HepG2 (cell line): ENCODE results near the gene MADCAM1. TPM values are rescaled to one million over a fixed set of nuclear protein-coding genes. Genes with fewer than 3 reads are reported as not detected.

Experiments
- ARHGAP35 ChIP-seq: sonication (generic); formaldehyde crosslinking; IDR thresholded peaks from 2 replicates; pipeline ENCODE4 v1.9.0; 2022; ENCODE audit warnings: mild to moderate bottlenecking, inconsistent platforms, moderate library complexity, missing genetic modification reagents, borderline replicate concordance
- ATF1 ChIP-seq: IDR thresholded peaks from 2 replicates; pipeline ENCODE4 v1.6.1; 2016; ENCODE audit warnings: mild to moderate bottlenecking, control low read depth
- ATF3 ChIP-seq: sonication (generic); formaldehyde crosslinking; IDR thresholded peaks from 2 replicates; pipeline ENCODE4 v1.4.0; 2020; ENCODE audit warnings: missing genetic modification reagents
- DNMT1 ChIP-seq: sonication (generic); formaldehyde crosslinking; IDR thresholded peaks from 2 replicates; pipeline ENCODE4 v1.5.1; 2020; ENCODE audit warnings: mild to moderate bottlenecking, missing genetic modification reagents
- ERF ChIP-seq: IDR thresholded peaks from 2 replicates; pipeline ENCODE4 v1.6.1; 2018; ENCODE audit warnings: missing biosample characterization, missing genetic modification reagents
- EZH2 ChIP-seq: conservative IDR thresholded peaks from 2 replicates; pipeline ENCODE4 v1.6.1; 2012; ENCODE audit warnings: mild to moderate bottlenecking, low read depth, low read length, moderate library complexity
- GATA4 ChIP-seq: sonication (generic); IDR thresholded peaks from 2 replicates; pipeline ENCODE4 v1.6.1; 2016; ENCODE audit warnings: antibody characterized with exemption, low read depth, borderline replicate concordance
- HIC2 ChIP-seq: sonication (generic); formaldehyde crosslinking; IDR thresholded peaks from 2 replicates; pipeline ENCODE4 v1.9.0; 2022; ENCODE audit warnings: low read depth, missing genetic modification reagents
- HOXA9 ChIP-seq: sonication (generic); formaldehyde crosslinking; IDR thresholded peaks from 2 replicates; pipeline ENCODE4 v1.8.1; 2022; ENCODE audit warnings: missing genetic modification reagents, mild to moderate bottlenecking, moderate library complexity, borderline replicate concordance
- MATR3 ChIP-seq: sonication (generic); formaldehyde crosslinking; IDR thresholded peaks from 2 replicates; pipeline ENCODE4 v1.4.0; 2020; ENCODE audit warnings: missing genetic modification reagents
- MED8 ChIP-seq: sonication (generic); formaldehyde crosslinking; IDR thresholded peaks from 2 replicates; pipeline ENCODE4 v1.8.1; 2023; ENCODE audit warnings: mild to moderate bottlenecking, missing genetic modification reagents; ENCODE audit not compliant: insufficient replicate concordance
- MIER3 ChIP-seq: IDR thresholded peaks from 2 replicates; pipeline ENCODE4 v1.6.1; 2016; ENCODE audit warnings: missing compliant biosample characterization, borderline replicate concordance
- NR2F2 ChIP-seq: IDR thresholded peaks from 2 replicates; pipeline ENCODE4 v1.6.1; 2012; ENCODE audit warnings: low read depth, inconsistent platforms, borderline replicate concordance
- PAX8 ChIP-seq: sonication (generic); formaldehyde crosslinking; IDR thresholded peaks from 2 replicates; pipeline ENCODE4 v1.8.0; 2022; ENCODE audit warnings: mild to moderate bottlenecking, missing genetic modification reagents, borderline replicate concordance
- PITX1 ChIP-seq: sonication (generic); formaldehyde crosslinking; IDR thresholded peaks from 2 replicates; pipeline ENCODE4 v1.5.1; 2020; ENCODE audit warnings: mild to moderate bottlenecking, missing genetic modification reagents
- RARA ChIP-seq: IDR thresholded peaks from 2 replicates; pipeline ENCODE4 v1.6.1; 2016; ENCODE audit warnings: missing genetic modification reagents, missing compliant biosample characterization
- RELA ChIP-seq: sonication (generic); formaldehyde crosslinking; IDR thresholded peaks from 2 replicates; pipeline ENCODE4 v1.4.0; 2020; ENCODE audit warnings: missing genetic modification reagents
- TAF15 ChIP-seq: fragments of 200-400 bp; formaldehyde crosslinking; IDR thresholded peaks from one replicate; pipeline ENCODE4 v1.6.1; 2018; ENCODE audit warnings: mild to moderate bottlenecking, low read depth, low read length; ENCODE audit not compliant: poor library complexity, severe bottlenecking
- ZBTB33 ChIP-seq: sonication (generic); formaldehyde crosslinking; IDR thresholded peaks from 2 replicates; pipeline ENCODE4 v1.4.0; 2020; ENCODE audit warnings: missing genetic modification reagents
- ZBTB7A ChIP-seq: sonication (generic); formaldehyde crosslinking; IDR thresholded peaks from 2 replicates; pipeline ENCODE4 v1.8.0; 2022; ENCODE audit warnings: mild to moderate bottlenecking, missing genetic modification reagents
- ZFP82 ChIP-seq: sonication (generic); formaldehyde crosslinking; IDR thresholded peaks from 2 replicates; pipeline ENCODE4 v1.5.1; 2020; ENCODE audit warnings: mild to moderate bottlenecking, missing genetic modification reagents, borderline replicate concordance
- ZNF24 ChIP-seq: fragments of 450-650 bp; IDR thresholded peaks from 2 replicates; pipeline ENCODE4 v1.6.1; 2017; ENCODE audit warnings: antibody characterized with exemption, mild to moderate bottlenecking
- ZNF414 ChIP-seq: sonication (generic); formaldehyde crosslinking; IDR thresholded peaks from 2 replicates; pipeline ENCODE4 v1.5.0; 2020; ENCODE audit warnings: missing genetic modification reagents
- ZNF446 ChIP-seq: sonication (generic); formaldehyde crosslinking; IDR thresholded peaks from 2 replicates; pipeline ENCODE4 v1.5.0; 2020; ENCODE audit warnings: mild to moderate bottlenecking, missing genetic modification reagents
- ZNF549 ChIP-seq: sonication (generic); formaldehyde crosslinking; IDR thresholded peaks from 2 replicates; pipeline ENCODE4 v1.5.0; 2020; ENCODE audit warnings: missing genetic modification reagents
- ZNF724P ChIP-seq: sonication (generic); formaldehyde crosslinking; IDR thresholded peaks from 2 replicates; pipeline ENCODE4 v1.8.0; 2022; ENCODE audit warnings: missing genetic modification reagents, borderline replicate concordance
- ZNF740 ChIP-seq: sonication (generic); formaldehyde crosslinking; IDR thresholded peaks from 2 replicates; pipeline ENCODE4 v1.4.0; 2020; ENCODE audit warnings: missing genetic modification reagents
- ZNF777 ChIP-seq: sonication (generic); formaldehyde crosslinking; IDR thresholded peaks from 2 replicates; pipeline ENCODE4 v1.4.0; 2020; ENCODE audit warnings: missing genetic modification reagents
- polyA plus RNA-seq, 8 experiments: library from polyadenylated mRNA; depleted of rRNA in 3 of 8; stranded (reverse) in 7 of 8; unstranded in 1 of 8; fragments of >200 nt; fragmentation: Illumina TruSeq in 4 of 8; extraction: Trizol in 4 of 8; gene quantifications; 2 replicates each; pipeline versions ENCODE4 v1.2.1 to v1.2.3, GENCODE V29; 2011 to 2016; ENCODE audit warnings: low read depth in 4 of 8, missing spikeins in 1 of 8, mixed read lengths in 1 of 8; ENCODE audit not compliant: insufficient read depth in 1 of 8
- total RNA-seq, 5 experiments: library from RNA; depleted of rRNA; stranded (reverse); fragments of >200 nt; fragmentation: Illumina TruSeq; extraction: Trizol; gene quantifications; 2 replicates each; pipeline ENCODE4 v1.2.3, GENCODE V29; 2016; ENCODE audit warnings: low read depth in 1 of 5

Gene MADCAM1
- total and polyA plus RNA-seq, 2 of the 13 experiments (the other 11 are each of a cell fraction or from before 2014, with no cell fraction given) = 0.29 to 0.33 TPM

- TF ChIP-seq MATR3 (CRISPR knock-in tag) (no peak), ZNF446 (CRISPR knock-in tag) (no peak), ZBTB33 (CRISPR knock-in tag) (no peak), PAX8 (CRISPR knock-in tag) (no peak), ZNF724P (no peak), ATF1 (CRISPR knock-in tag) (no peak), PITX1 (CRISPR knock-in tag) (no peak), ZFP82 (CRISPR knock-in tag) (no peak), GATA4 (no peak), RELA (CRISPR knock-in tag) (no peak), RARA (peak; percentile 14; the same call in 1 of the 2 replicates), ZNF777 (CRISPR knock-in tag) (peak; percentile 74), ZNF549 (CRISPR knock-in tag) (no peak), ZNF740 (CRISPR knock-in tag) (no peak), HOXA9 (CRISPR knock-in tag) (no peak), NR2F2 (no peak), ATF3 (peak; percentile 35; the same call in 1 of the 2 replicates), DNMT1 (CRISPR knock-in tag) (no peak), ZBTB7A (CRISPR knock-in tag) (no peak), MED8 (CRISPR knock-in tag) (peak; percentile 33), ARHGAP35 (no peak), MIER3 (no peak), ERF (CRISPR knock-in tag) (no peak), EZH2 (no peak), ZNF414 (CRISPR knock-in tag) (no peak), TAF15 (no peak), ZNF24 (no peak), HIC2 (CRISPR knock-in tag) (no peak)
These were observed 10.6 kb upstream of the MADCAM1 start (continued) for GRCh38 chr19:485583-486236.
